Measurements from ENCODE around the gene SLC7A11.

The SLC7A11 gene

DNA sequence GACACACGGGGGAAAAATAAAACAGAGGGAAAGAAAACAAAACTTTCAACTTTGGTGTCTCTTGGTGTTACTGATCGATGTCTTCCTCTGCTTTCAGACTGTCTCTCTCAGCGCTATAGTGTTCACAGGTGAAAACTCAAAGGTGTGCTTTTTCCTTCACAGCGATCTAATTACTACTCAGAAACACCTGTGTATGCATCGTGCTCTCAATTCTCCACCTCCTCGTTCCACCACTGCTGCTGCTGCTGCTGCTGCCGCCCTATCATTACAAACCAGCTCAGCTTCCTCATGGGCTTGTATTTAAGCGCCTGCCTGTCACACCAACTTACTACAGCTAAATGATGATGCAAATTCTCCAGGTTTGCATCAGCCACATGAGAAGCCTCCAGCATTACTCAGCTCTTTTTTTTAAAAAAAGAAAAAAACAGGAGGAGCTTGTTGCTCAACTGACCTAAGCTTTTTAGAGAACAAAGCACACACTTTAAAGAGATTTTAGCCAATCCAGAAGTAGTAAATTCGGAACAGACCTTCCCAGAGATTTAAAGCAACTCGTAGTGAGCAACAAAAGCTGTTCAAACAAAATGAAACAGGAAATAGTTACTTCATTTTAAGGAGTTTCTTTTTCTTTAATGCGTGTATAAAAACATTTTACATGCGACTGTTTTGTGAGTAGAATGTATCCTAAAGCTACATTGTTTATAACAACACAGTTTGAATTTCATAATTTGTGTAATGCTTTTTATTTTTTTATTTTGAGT, at the start of gene SLC7A11:
Gene SLC7A11 (minus strand): TSS at position 274 of the 758 bp plus-strand sequence. CDS start 280 bp downstream, outside the sequence.
- peak; percentile 83 to 94 for DNase-seq

DNA sequence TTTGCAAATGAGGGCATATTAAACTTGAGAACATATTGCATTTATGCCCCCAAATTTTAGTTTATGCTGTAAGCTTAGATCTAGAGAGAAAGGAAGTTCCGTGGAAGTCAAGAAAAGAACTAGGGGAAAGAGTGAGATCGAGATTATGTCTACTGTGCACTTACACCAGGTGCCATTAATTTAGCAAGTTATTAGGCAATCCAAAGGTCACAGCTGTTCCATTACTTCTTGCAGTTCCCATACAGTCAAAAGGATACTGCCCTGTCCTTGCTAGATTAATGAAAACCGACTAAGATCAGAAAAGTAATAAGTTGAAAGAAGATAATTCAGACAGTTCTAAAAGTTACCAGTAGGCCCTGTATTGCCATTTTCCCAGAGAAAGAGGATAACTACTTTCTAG, 49.3 kb upstream of the SLC7A11 start:
- DNase-seq: no peak

DNA sequence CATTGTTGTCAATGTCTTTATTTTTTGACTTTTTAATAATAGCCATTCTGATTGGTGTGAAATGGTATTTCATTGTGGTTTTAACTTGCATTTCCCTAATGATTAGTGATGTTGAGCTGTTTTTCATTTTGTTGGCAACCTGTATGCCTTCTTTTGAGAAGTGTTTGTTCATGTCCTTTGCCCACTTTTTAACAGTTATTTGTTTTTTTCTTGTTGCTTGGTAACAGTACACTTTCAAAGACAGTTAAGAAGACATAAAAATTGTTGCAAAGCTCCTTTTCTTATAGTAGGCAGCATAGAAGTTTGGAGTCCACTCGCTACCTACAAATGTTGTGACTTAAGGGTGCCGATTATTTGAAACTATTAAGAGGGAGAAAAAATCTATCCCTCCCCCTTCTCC, 48.7 kb upstream of the SLC7A11 start:
- no peak for DNase-seq

DNA sequence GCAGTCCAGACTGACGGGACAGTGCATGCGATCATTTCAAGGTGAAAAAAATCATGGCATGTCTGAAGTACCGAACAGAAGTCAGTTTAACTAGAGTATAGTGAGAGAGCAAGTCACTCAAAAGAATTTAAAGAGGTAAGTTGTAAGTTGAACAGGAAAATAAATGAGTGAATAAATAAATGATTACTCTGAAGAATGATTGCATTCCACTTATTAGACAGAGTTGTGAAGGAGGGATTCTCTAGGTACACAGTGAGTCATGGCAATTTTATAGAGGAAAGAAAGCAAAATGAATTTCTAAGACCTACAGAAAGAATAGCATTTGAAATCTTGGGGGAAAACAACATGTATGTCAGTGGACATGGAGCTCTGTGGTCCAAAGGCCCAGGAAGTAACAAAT, 37.1 kb upstream of the SLC7A11 start:
- DNase-seq: no peak

DNA sequence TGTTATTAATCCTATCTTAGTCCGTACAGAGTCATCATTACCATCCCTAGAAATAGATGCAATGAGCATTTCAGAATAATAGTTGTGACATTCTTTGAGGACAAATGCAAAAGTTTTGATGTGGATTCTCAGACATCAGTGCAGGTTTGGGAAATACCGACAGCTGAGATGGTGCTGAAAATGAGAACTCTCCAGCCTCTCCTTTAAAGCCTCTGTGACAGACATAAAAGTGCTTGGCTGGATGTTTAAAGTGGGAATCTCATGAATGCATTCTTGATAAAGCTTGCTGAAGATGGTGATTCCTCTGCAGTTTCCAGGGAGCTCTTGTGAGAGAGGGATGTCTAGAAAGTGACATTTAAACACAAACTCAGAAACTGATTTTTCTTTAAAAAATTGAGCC, 35.0 kb upstream of the SLC7A11 start:
- DNase-seq: no peak

DNA sequence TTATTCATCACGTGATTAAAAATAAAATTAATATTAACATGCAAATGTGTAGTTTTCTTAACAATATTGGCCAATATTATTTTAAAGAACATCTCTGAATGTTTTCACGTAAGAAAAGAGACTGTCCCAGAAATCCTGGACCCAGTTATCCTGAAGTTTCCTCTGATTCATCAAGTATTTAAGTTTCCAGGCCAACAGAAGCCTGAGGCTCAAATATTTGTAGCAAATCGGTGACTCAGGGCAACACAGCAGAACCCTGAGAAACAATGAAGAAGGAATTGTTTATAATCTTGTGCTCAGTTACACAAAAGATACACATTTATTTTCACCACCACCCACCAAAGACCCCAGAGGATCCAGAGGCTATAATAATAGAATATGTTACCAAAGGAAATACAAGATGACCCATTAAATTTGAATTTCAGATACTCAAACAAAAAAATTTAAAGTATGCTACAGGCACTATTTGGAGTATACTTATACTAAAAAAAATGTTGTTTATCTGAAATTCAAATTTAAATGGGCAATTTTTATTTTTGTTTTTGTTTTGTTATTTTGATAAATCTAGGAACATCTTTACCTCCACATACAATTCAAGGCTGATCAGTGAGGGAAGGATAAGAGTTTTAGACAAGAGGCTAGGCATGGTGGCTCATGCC, 33.9 kb upstream of the SLC7A11 start:
- no peak for DNase-seq

DNA sequence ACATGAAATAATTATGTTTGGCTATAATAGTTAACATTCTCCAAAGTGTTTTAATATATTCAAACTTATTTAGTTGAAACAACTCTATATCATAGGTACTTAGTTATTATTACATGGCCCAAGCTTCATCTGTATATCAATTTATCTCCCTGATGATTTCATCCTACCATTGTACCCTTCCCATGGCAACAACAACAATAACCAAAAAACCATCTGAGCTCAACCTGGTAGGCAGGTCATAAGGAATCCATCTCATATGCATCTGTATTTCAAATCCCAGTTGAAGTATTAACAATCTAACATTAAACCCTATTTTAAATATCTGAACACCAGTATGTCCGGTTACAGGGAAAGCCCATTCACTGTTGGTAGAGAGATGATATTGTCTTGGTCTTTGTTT, 33.1 kb upstream of the SLC7A11 start:
- DNase-seq: no peak

DNA sequence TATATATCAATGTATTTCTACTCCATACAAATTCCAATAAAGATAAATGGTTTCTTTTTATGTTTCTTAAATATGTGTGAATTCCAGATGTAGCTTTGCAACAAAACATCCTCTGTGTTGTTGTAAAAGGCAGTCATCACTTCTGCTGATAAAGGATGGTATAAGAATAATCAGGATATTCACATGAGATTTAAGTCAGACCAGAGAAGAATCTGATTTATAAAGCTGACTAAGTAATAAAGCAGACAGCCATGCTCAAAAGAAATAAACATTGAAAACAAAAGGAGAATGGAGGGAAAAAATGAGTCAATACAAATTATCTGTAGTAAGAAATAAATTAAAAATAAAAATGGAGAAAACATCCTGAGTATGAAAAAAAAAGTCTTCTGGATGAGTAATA, 27.0 kb upstream of the SLC7A11 start:
- no peak for DNase-seq

DNA sequence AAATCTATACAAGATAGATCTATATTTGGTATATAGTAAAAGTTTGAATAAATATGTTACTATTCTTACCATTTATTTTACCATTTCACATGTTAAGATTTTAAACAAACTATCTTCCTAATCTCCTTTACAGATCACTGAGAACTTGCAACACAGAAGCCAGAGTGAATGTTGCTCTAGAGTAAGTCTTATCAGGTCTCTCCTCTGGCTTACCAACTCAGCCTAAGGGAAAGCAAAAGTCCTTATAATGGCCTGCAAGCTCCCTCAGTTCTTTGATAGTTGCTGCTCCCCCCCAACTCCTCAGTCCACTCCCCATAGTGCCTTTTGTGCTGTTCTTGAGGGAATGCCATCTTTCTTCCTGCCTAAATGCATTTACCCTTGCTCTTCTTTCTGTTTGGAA, 25.7 kb upstream of the SLC7A11 start:
- no peak for DNase-seq

DNA sequence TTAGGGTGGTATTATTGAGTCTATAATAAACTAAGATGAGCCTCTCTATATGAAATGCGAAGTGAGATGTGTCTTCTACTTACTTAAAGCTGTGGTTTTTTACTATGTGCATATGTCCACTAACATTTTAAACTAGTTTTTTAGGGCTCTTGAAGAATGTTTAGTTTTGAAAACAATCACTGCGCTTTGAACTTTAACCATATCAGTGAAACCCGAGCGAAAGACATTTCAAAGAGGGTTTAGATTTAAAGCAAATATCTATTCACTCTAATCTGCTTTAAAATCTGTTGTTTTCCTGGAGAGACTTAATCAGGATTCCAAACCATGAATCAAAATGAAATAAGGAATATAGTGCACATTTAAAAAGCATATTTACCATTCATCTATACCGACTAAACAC, 24.8 kb upstream of the SLC7A11 start:
- DNase-seq: no peak

DNA sequence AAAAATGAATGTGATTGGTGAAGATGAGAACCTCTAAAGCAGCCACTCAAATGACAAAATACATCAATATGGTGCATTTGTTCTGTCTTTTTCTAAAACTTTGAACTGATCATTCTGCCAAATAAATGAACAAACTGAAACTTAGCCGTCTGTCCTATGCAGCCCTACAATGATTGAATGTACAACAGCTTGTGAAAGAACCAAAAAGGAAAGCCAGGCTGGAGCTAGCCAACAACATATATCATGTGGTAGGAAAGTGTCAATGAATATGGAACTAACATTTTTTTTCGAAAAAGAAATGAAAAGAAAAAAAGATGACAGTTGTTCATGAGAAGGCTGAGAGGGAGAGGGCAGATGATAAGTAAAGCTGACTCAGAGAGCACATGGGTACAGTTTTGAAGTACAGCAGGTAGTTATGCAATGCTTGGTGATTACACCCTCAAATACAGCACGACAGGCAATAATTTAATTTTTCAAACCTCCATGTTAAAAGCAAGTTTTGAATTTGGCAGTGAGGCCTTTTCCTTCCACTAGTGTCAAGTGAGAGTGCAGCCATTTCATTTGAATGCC, 21.2 kb upstream of the SLC7A11 start:
- no peak for DNase-seq

DNA sequence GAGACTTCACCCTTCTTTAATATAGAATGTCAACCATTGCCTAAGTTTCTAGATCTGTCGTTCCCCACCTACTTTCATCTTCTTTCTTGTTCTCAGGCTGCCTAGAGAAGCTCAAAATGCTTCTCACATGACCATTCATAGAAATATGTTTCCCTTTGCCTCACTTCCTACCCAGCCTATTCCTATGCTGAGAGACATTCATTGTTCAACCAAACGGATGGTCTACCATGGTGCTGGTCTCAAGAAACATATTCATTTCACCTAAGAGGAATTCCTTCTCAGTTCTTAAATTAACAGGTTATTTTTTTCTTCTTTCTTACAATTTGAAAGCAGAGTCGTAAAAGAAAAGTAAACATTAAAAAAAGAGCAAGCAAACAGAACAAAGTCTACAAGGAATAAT, 20.3 kb upstream of the SLC7A11 start:
- DNase-seq: no peak

DNA sequence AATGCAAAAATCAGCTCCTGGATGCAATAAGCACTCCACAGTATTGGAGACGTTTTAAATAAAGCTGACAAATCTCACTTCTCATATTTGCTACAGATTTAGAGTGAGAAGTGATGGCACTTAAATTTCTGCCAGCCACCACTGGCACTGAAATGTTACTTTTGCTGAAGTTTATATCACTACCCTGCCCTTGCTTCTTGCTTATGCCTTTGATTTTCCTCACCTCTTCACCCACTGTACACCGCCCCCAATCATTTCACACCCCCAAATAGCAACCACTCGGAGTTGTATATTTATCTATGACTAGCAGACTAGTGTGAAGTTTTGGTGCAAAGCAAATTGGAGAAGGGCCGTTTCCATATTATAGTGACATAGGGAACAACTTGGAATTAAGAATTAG, 19.9 kb upstream of the SLC7A11 start:
- no peak for DNase-seq

DNA sequence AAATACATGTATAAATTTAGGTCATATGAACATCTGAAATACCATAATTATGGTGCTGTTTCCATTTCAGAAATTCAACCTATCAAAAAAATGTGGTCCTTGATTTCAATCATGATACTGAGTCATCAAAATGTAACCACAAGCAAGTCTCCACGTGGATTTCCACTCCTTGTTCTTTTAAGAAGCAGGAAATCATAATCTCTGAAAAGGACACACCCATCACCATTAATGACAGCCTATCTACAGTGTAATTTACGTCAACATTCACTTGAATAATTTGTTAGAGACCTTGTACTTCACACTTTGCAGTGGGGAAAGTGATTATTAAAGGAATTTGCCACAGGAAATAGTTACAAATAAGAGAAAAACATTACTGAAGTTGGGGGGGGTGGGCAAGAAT, 17.7 kb upstream of the SLC7A11 start:
- DNase-seq: no peak

DNA sequence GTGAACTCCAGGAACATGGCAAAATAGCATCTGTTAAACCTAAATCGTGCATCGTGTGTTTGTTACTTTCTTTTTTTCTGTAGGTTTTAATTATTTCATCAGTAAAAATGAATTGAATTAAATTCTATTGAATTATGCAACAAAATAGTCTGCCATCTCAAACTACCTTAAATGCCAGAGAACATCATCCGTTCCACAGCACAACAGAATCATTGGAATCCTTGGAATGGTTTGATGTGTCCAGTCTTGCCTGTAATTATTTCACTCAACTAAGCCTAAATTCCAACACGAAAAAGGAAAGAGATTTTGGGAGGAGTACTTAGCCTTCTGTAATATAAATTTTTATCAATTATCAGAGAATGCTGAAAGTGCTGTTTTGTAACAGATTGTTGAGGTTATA, 17.1 kb upstream of the SLC7A11 start:
- DNase-seq: no peak

DNA sequence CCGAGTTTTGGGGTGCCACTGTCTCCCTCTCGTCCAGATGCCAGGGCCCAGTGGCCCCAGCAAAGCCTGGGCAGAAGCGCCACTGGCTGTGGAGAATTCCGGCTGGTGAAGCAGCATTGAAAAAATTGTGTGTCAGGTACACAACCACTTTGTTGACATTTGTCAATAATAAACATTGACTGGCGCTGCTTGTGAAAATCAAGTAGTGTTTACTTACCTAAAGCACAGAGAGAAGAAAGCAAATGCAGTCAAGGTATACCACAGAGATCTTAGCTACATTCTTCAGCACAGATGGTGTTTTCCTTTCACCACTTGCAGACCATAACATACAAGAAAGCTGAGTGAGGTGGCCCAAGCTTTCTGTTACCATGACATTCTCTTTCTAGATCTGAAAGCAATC, 14.5 kb upstream of the SLC7A11 start:
- no peak for DNase-seq

DNA sequence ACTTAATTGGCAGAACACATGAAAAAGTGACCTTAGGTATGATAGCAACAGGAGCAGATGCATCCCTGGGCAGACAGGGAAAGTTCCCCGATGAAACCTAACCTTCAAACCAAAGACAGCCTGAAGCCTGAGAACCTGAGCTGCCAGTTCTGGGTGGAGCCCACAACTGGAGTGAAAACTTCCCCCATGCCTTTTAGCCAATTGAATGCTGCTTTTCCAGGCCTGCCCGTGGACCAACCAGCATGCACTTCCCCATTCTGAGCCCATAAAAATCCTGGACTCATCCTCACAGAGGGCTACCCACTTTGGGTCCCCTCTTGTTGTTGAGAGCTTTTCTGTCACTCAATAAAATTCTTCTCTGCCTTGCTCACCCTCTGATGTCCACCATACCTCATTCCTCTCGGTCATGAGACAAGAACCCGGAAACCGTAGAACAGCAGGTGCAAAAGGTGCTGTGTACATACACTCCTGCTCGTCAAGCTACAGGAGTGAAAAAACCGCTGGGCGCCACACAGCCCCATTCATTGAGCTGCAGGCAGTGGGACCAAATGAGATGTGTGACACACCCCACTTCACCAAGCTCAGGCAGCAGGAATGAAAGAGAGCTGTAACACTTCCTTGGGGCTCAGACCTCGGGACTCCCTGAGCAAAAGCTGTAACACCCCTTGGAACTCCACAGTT, 13.9 kb upstream of the SLC7A11 start:
- DNase-seq: no peak

DNA sequence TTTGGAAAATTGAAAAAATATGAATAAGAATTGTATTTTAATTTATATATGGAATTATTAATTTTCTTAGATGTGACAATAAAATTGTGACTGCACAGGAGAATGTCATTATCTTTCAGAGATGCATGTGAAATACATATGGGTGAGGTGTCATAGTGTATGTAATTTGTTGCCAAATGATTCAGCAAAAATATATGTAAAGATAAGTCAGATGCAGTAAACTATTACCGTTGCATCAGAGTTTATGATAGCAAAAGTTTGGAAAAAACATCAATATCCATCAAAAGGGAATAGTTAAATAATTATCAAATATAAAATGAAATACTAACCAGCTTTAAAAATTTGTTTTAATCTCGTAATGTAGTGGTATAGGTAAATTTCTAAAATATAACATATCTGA, 10.4 kb upstream of the SLC7A11 start:
- no peak for DNase-seq

DNA sequence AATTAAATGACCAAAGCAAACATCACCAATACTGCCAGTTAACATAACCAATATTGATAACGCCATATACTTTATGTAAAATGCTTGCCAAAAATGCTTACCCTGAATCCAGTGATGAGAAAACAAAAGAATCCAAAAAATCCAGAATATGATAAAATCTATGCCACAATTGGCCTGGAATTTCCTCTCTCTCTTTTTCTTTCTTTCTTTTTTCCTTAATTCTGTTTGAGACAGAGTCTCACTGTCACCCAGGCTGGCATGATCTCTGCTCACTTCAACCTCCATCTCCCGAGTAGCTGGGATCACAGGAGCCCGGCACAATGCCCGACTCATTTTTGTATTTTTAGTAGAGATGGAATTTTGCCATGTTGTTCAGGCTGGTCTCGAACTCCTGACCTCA, 9.8 kb upstream of the SLC7A11 start:
- DNase-seq: no peak

DNA sequence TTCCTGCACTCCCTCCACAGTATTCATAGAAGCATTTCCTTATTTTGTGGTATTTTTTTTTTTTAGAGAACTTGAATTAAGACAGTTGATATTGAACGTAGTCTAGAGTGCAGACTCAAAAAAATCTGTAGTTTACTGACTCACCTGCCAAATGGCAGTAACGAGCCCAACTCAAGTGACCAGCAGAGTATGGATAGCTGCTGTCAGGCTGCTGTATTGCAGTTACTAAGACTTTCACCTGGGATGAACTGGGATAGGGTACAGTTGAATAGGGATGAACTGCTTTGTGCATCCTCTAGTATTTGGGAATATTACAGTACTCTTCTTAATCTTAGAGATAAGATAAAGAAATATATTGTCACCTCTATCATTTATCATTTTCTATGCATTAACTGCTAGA, 7.0 kb upstream of the SLC7A11 start:
- DNase-seq: no peak

DNA sequence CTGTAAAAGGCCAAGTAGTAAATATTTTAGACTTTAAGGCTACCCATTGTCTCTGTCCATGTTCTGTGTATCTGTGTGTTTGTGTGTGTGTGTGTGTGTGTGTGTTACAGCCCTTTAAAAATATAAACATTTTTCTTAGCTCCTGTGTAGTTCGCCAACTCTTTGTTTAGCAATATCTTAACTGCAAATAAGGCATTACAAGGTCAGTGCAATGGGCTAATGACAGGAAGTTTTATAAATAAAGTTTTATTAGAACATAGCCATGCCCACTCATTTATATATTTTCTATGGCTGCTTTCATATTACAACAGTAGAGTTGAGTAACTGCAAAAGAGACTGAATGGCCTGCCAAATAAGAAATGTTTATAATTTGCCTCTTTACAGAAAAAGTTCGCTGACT, 5.9 kb upstream of the SLC7A11 start:
- DNase-seq: no peak

DNA sequence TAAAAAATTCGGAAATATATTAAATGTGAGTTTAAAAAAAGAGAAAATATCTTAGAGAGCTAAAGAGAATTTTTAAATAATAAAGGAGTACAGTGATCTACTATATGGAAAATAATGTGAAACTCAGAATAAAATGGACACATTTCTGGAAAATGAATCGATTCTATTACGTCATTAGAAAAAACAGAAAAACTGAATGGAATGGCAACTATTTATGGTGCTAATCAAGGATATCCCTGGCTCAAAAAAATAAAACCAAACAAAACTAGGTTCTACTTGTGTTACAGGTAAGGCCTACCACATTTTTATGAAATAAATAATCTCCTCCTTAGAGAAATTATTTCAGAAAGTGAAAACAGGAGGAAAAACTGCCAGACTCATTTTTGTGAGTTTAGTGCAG, 5.5 kb upstream of the SLC7A11 start:
- no peak for DNase-seq

DNA sequence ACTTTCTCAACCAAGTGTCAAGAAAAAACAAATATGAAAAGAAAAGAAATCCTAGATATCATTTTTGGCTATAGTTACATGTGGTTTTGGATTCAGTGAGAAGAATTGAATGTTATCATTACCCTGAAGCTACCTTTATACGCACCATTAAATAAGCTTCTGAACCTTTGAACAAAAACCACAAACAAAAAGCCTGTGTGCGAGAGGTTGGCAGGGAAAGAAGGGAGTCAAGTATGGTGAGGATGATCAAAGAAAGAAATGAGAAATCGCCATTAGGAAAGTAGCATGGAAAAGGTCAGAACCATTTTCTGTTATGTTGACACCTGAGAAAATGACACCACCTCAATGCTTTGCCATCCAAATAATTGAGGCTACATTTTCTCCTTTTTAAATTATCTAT, 1.2 kb upstream of the SLC7A11 start:
- peak in 1 of 2 experiments; percentile 17 for DNase-seq

DNA sequence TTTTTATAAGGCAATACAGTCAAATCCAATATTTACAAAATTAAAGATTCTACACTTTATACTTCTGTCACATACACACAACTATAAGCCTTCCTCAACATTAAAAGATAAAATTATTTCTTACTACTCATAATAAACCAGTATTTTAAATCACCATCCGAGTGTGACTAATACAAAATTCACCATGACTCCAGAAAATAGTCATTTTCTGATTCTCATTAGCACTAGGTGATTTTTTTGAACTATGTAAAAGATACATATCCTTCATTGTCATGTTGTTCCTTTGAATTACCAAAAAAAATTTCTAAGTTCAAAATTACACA, 646 bp upstream of the SLC7A11 start:
- no peak for DNase-seq

All from NCI-H2081 (cell line).